Activated CD4-positive, alpha-beta memory T cell treated with anti-CD3 and anti-CD28 coated beads, Interleukin-2, amount 10 ng/mL, durations not matched to agents 7 days and 5 days (primary cell): ENCODE results near the gene ANTXR1. TPM values are rescaled to one million over a fixed set of nuclear protein-coding genes. Genes with fewer than 3 reads are reported as not detected.

Source experiments
- CTCF ChIA-PET: fragments of 350-600 bp; sonication (Branson Sonifier 250); formaldehyde crosslinking; loops from one replicate; lab custom pipeline; 2021; ENCODE audit warnings: antibody characterized with exemption, inconsistent platforms; lab: Charles Lee
- POLR2A ChIA-PET: fragments of 350-600 bp; sonication (Branson Sonifier 250); formaldehyde crosslinking; loops from one replicate; lab custom pipeline; 2021; ENCODE audit warnings: antibody characterized with exemption; lab: Charles Lee
- DNase-seq: peaks from one replicate; pipeline ENCODE4 v3.0.0-alpha.2; 2020
- H3K27ac Mint-ChIP-seq: one replicate; pipeline ENCODE4 v1.8.0; 2021; ENCODE audit warnings: mild to moderate bottlenecking, mixed read lengths
- H3K27me3 Mint-ChIP-seq: one replicate; pipeline ENCODE4 v1.8.0; 2021; ENCODE audit warnings: mixed read lengths
- H3K36me3 Mint-ChIP-seq: one replicate; pipeline ENCODE4 v1.8.0; 2021; ENCODE audit warnings: low read depth, mixed read lengths
- H3K4me1 Mint-ChIP-seq: one replicate; pipeline ENCODE4 v1.8.0; 2021; ENCODE audit warnings: mixed read lengths
- H3K4me3 Mint-ChIP-seq: one replicate; pipeline ENCODE4 v1.8.0; 2021; ENCODE audit warnings: mild to moderate bottlenecking, mixed read lengths
- H3K9me3 Mint-ChIP-seq: one replicate; pipeline ENCODE4 v1.8.0; 2021; ENCODE audit warnings: mixed read lengths
- total RNA-seq, 2 experiments: library from RNA; stranded (reverse); gene quantifications; one replicate each; pipeline ENCODE4 v1.2.3, GENCODE V29; 2021

The ANTXR1 gene
- total RNA-seq, 2 experiments from 2014 or later = not detected

DNA sequence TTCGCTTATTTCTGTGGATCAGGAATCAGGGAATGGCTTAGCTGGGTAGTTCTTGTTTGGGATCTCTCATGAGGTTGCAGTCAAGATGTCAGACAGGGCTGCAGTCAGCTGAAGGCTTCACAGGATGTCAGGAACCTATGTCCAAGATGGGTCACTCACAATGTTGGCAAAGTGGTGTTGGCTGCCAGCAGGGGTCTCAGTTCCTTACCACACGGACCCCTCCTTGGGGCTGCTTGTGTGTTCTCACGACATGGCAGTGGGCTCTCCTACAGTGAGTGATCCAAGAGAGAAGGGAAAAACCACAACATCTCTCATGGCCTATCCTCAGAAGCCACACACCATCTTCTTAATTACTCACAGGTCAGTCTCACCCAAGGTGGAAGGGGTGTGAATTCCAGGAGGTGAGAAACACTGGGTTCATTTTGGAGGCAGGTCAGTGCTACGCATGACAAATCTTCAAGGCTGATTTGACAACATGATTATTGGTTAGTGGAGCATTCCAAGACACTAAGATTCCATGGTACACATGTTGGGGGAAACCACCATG lies 1.3 kb upstream of the ANTXR1 start:
- DNase-seq = no peak
- ChIA-PET POLR2A (no interaction called here), CTCF (interaction anchor here (0.5 to 0.9 kb wide), 3 partner anchors 43 to 201 kb away, joined by 3 read pairs; no protein-coding TSS in a partner anchor)
- no peak overlapping the region for H3K27ac Mint-ChIP-seq
- no peak overlapping the region for H3K4me3 Mint-ChIP-seq
- peaks cover 61% of the 10 kb centered on the region for H3K27me3 Mint-ChIP-seq
- H3K4me1 Mint-ChIP-seq = peaks cover 15% of the 10 kb centered on the region
- no peaks in the 10 kb centered on the region for H3K9me3 Mint-ChIP-seq
- H3K36me3 Mint-ChIP-seq = no peaks in the 10 kb centered on the region

- POLR2A ChIA-PET = no interaction called here
- no peaks in the 10 kb centered on the region for H3K9me3 Mint-ChIP-seq
- H3K27ac Mint-ChIP-seq = no peak overlapping the region
- peak overlapping the region; percentile 63 for H3K4me3 Mint-ChIP-seq
- no peaks in the 10 kb centered on the region for H3K36me3 Mint-ChIP-seq
- peaks cover 63% of the 10 kb centered on the region for H3K27me3 Mint-ChIP-seq
- peaks cover 15% of the 10 kb centered on the region for H3K4me1 Mint-ChIP-seq
- DNase-seq = peak; percentile 42
- CTCF ChIA-PET = interaction anchor here (0.5 to 0.9 kb wide), 5 partner anchors 16 to 1242 kb away, joined by 3 to 5 read pairs (median 3); no protein-coding TSS in a partner anchor
Observed at GRCh38 chr2:69012310-69013141, 453 bp upstream of the ANTXR1 start.

- ChIA-PET CTCF (interaction anchor here (0.7 to 1.3 kb wide), 3 partner anchors 19 to 292 kb away, joined by 3 to 5 read pairs (median 4); no protein-coding TSS in a partner anchor), POLR2A (no interaction called here)
- peaks cover 78% of the 10 kb centered on the region for H3K27me3 Mint-ChIP-seq
- DNase-seq = no peak
- peak overlapping the region; percentile 16 for H3K4me3 Mint-ChIP-seq
- H3K4me1 Mint-ChIP-seq = peaks cover 15% of the 10 kb centered on the region
- no peaks in the 10 kb centered on the region for H3K36me3 Mint-ChIP-seq
- no peaks in the 10 kb centered on the region for H3K9me3 Mint-ChIP-seq
- H3K27ac Mint-ChIP-seq = no peak overlapping the region
Observed at GRCh38 chr2:69013840-69014821, 1.2 kb downstream of the ANTXR1 start.

DNA sequence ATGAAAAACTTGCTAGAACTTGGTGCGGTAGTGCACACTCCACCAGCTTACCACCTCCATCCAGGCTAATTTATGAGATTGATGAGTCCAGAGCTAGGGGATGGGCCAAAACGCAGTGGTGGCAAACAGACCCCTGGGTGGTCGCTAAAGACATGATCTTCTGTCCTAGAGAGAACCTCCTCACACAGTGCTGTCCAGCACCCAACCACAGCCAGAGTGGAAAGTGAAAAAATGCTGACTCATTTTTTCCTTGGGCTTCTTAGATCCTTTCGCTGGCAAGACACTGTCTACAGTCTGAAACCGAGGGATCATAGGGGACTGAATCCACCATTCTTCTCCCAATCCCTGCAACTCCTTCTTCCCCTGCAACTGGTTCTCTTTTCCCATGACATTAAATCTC lies 4.1 kb downstream of the ANTXR1 start:
- CTCF ChIA-PET = no interaction called here
- H3K4me1 Mint-ChIP-seq = peaks cover 15% of the 10 kb centered on the region
- H3K4me3 Mint-ChIP-seq = no peak overlapping the region
- H3K27me3 Mint-ChIP-seq = peaks cover 68% of the 10 kb centered on the region
- DNase-seq = no peak
- no peaks in the 10 kb centered on the region for H3K9me3 Mint-ChIP-seq
- no peak overlapping the region for H3K27ac Mint-ChIP-seq
- POLR2A ChIA-PET = no interaction called here
- H3K36me3 Mint-ChIP-seq = no peaks in the 10 kb centered on the region

DNA sequence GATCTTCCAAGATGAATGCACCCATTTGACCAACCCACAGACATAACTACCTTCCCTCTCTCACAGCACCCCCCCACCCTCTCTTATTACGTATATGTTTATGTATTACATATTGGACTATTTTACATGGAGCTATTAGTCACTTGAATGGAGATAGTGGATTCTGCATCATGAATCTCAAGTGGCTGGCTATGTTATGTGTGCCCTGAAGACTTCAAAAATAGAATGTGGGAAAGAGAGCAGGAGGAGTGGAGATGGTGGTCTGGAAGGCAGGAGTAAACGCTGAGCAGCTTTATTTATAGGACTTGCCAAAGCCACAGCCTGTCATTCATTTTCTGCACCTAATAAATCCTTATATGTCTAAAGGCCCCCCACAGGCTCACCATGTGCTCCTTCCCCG lies 4.9 kb downstream of the ANTXR1 start:
- H3K27ac Mint-ChIP-seq = no peak overlapping the region
- no peak overlapping the region for H3K4me3 Mint-ChIP-seq
- H3K4me1 Mint-ChIP-seq = peaks cover 10% of the 10 kb centered on the region
- ChIA-PET POLR2A (no interaction called here), CTCF (no interaction called here)
- peaks cover 62% of the 10 kb centered on the region for H3K27me3 Mint-ChIP-seq
- DNase-seq = no peak
- H3K9me3 Mint-ChIP-seq = no peaks in the 10 kb centered on the region
- no peaks in the 10 kb centered on the region for H3K36me3 Mint-ChIP-seq

DNA sequence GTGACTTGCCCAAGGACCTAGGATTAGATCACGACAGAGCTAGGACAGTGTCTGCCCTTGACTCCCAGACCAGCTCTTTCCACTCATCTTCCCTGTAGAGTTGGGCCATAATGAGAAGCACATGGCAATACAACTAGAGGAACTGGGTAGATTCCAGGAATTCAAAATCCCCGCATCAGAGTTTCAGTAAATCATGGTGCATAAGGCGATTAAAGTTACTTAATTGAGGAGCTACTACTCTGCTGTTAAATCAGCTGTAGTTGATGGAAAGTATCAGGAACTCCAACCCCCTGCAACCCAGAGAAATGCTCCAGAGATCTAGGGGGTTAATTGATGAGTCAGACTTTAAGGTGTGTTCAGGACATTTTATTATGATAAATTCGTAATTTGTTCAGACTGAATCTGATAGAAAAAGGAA lies 5.7 kb downstream of the ANTXR1 start:
- Mint-ChIP-seq H3K4me3 (no peak overlapping the region), H3K27ac (no peak overlapping the region)
- CTCF ChIA-PET = no interaction called here

GRCh38 chr2:69020496-69021426 lies 7.8 kb downstream of the ANTXR1 start:
- POLR2A ChIA-PET = no interaction called here
- Mint-ChIP-seq H3K36me3 (no peaks in the 10 kb centered on the region), H3K4me3 (no peak overlapping the region)

More for the DNA sequence above, 5.7 kb downstream of the ANTXR1 start:
- Mint-ChIP-seq H3K27me3 (peaks cover 56% of the 10 kb centered on the region), H3K9me3 (no peaks in the 10 kb centered on the region), H3K36me3 (no peaks in the 10 kb centered on the region), H3K4me1 (peaks cover 5% of the 10 kb centered on the region)
- no peak for DNase-seq
- POLR2A ChIA-PET = no interaction called here

DNA sequence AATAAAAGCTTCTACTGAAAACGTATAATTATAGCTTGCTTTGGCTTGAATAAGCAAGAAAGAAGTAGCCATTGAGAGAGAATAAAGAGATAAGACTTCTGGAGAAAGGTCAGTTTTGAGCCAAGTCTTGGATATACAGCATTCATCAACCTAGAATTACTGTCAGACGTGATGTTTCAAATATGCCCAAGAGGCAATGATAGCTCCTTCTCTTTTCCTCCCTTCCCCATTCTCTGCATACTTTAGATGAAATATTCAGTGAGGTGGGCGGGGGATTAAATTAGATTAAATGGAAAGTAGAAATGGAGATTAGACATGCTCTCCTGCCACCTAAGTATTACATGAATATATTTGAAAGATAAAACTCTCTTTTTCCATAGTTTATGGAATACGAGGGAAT lies 8.7 kb downstream of the ANTXR1 start:
- no peak for DNase-seq
- ChIA-PET CTCF (no interaction called here), POLR2A (no interaction called here)
- no peaks in the 10 kb centered on the region for H3K4me1 Mint-ChIP-seq
- H3K27me3 Mint-ChIP-seq = peaks cover 47% of the 10 kb centered on the region
- H3K4me3 Mint-ChIP-seq = no peak overlapping the region
- no peak overlapping the region for H3K27ac Mint-ChIP-seq
- no peaks in the 10 kb centered on the region for H3K36me3 Mint-ChIP-seq
- H3K9me3 Mint-ChIP-seq = no peaks in the 10 kb centered on the region

More at GRCh38 chr2:69020496-69021426, 7.8 kb downstream of the ANTXR1 start:
- Mint-ChIP-seq H3K4me1 (no peaks in the 10 kb centered on the region), H3K27ac (no peak overlapping the region), H3K27me3 (peaks cover 42% of the 10 kb centered on the region), H3K9me3 (no peaks in the 10 kb centered on the region)
- no peak for DNase-seq
- CTCF ChIA-PET = no interaction called here

GRCh38 chr2:69022548-69022947 lies 9.6 kb downstream of the ANTXR1 start:
- POLR2A ChIA-PET = no interaction called here
- DNase-seq = no peak
- no peak overlapping the region for H3K27ac Mint-ChIP-seq
- CTCF ChIA-PET = no interaction called here
- no peak overlapping the region for H3K4me3 Mint-ChIP-seq
- peaks cover 51% of the 10 kb centered on the region for H3K27me3 Mint-ChIP-seq
- no peaks in the 10 kb centered on the region for H3K9me3 Mint-ChIP-seq
- H3K4me1 Mint-ChIP-seq = no peaks in the 10 kb centered on the region
- H3K36me3 Mint-ChIP-seq = no peaks in the 10 kb centered on the region

GRCh38 chr2:69023236-69023635 lies 10.3 kb downstream of the ANTXR1 start:
- CTCF ChIA-PET = no interaction called here
- Mint-ChIP-seq H3K27me3 (peaks cover 47% of the 10 kb centered on the region), H3K4me1 (no peaks in the 10 kb centered on the region), H3K4me3 (no peak overlapping the region), H3K27ac (no peak overlapping the region), H3K36me3 (no peaks in the 10 kb centered on the region), H3K9me3 (no peaks in the 10 kb centered on the region)
- POLR2A ChIA-PET = no interaction called here
- DNase-seq = no peak

DNA sequence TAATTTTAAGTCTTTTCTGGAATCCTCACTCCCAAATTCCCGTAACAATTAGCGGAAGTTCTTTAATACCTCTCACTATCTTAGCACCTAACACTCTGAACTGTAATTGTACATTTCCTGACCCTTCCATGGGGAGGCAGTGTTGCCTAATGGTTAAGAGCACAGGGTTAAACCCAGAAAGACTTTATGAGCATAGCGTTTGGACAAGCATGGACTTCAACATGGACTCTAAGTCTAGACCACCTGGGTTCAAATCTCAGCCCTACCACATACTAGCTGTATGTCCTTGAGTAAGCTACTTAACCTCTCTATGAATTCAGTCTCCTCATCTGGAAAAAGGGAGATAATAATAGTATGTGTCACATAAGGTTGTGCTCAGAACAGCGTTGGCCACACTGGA lies 13.0 kb downstream of the ANTXR1 start:
- H3K4me3 Mint-ChIP-seq = no peak overlapping the region
- ChIA-PET POLR2A (no interaction called here), CTCF (interaction anchor here (0.6 to 1.4 kb wide), 4 partner anchors 24 to 411 kb away, joined by 3 to 6 read pairs (median 3); partner anchors contain the start of gene NFU1)
- peak; percentile 30 for DNase-seq
- no peaks in the 10 kb centered on the region for H3K36me3 Mint-ChIP-seq
- H3K9me3 Mint-ChIP-seq = no peaks in the 10 kb centered on the region
- H3K27ac Mint-ChIP-seq = no peak overlapping the region
- no peaks in the 10 kb centered on the region for H3K4me1 Mint-ChIP-seq
- peaks cover 34% of the 10 kb centered on the region for H3K27me3 Mint-ChIP-seq
